Spleen (tissue), 11 donors: ENCODE measurements around the gene PHEX. TPM values are rescaled to one million over a fixed set of nuclear protein-coding genes. Genes with fewer than 3 reads are reported as not detected.

Experiments used
- DNase-seq: peaks from one replicate; pipeline ENCODE4 v3.0.0-alpha.2; 2020
- H3K27ac ChIP-seq, 8 donors: fragments of 200-600 bp; sonication (generic) in 7 of 8; 1 replicate in 4 of 8; 2 replicates in 4 of 8; pipeline versions ENCODE4 v1.5.0 to v1.8.0; 2016 to 2021; ENCODE audit warnings: inconsistent platforms in 4 of 8, mild to moderate bottlenecking in 4 of 8, moderate library complexity in 1 of 8
- H3K27me3 ChIP-seq, 7 donors: fragments of 200-600 bp; sonication (generic) in 6 of 7; replicated peaks in 1 of 7; 1 replicate in 4 of 7; 2 replicates in 3 of 7; pipeline versions ENCODE4 v1.5.0 to v1.8.0; 2016 to 2021; ENCODE audit warnings: inconsistent platforms in 3 of 7, mild to moderate bottlenecking in 1 of 7
- H3K36me3 ChIP-seq, 6 donors: fragments of 200-600 bp; sonication (generic) in 5 of 6; 1 replicate in 4 of 6; 2 replicates in 2 of 6; pipeline versions ENCODE4 v1.5.0 to v1.8.0; 2016 to 2021; ENCODE audit warnings: inconsistent platforms in 2 of 6
- H3K4me1 ChIP-seq, 6 donors: fragments of 200-600 bp; sonication (generic) in 5 of 6; 1 replicate in 3 of 6; 2 replicates in 3 of 6; pipeline versions ENCODE4 v1.5.0 to v1.8.0; 2016 to 2021; ENCODE audit warnings: inconsistent platforms in 3 of 6
- H3K4me3 ChIP-seq, 8 donors: fragments of 200-600 bp; sonication (generic) in 7 of 8; 1 replicate in 4 of 8; 2 replicates in 4 of 8; pipeline versions ENCODE4 v1.5.0 to v1.8.0; 2016 to 2021; ENCODE audit warnings: inconsistent platforms in 4 of 8, mild to moderate bottlenecking in 4 of 8, moderate library complexity in 2 of 8
- H3K9me3 ChIP-seq, 8 donors: fragments of 200-600 bp; sonication (generic) in 7 of 8; 1 replicate in 4 of 8; 2 replicates in 4 of 8; pipeline versions ENCODE4 v1.5.0 to v1.8.0; 2016 to 2021; ENCODE audit warnings: inconsistent platforms in 4 of 8
- POLR2A ChIP-seq, 3 donors: fragments of 450-650 bp; IDR thresholded peaks; one replicate each; pipeline ENCODE4 v1.5.1; 2017; ENCODE audit warnings: antibody characterized with exemption in 3 of 3, mild to moderate bottlenecking in 1 of 3
- POLR2AphosphoS5 ChIP-seq, 3 donors: sonication (generic); formaldehyde crosslinking; IDR thresholded peaks; one replicate each; pipeline ENCODE4 v1.5.1; 2017; ENCODE audit warnings: antibody characterized with exemption in 3 of 3
- WGBS, 5 donors: extraction: QIAGEN DNeasy Blood & Tissue Kit in 3 of 5; methylation state at CpG; one replicate each; pipeline versions ENCODE4 v1.1.5 to v1.1.7; 2013 to 2018; 5-methylcytosine and 5-hydroxymethylcytosine counted together
- intact Hi-C: fragments of 100-400 bp; cut with DNase I; formaldehyde crosslinking; loops from one replicate; pipeline ENCODE4 v1.15.0; 2023; ENCODE audit warnings: low total_unique reads
- polyA plus RNA-seq, 3 donors: library from polyadenylated mRNA; stranded (reverse); fragments of 200-250 nt; gene quantifications; one replicate each; pipeline ENCODE4 v1.2.1, GENCODE V29; 2013
- total RNA-seq, 7 donors: library from RNA; depleted of rRNA in 3 of 7; stranded (reverse); fragments of >200 nt in 3 of 7; fragmentation: NEBNext Ultra II Directional in 4 of 7; extraction: Animal tissue kit (Norgen Biotek cat#: 25700) in 4 of 7; gene quantifications; one replicate each; pipeline versions ENCODE4 v1.1.0 to v1.2.1, GENCODE V29; 2016 to 2021
- TF ChIP-seq, protein P1 (sequence below), 11 experiments: fragments of 200-600 bp in 7 of 11; fragments of 450-650 bp in 4 of 11; sonication (generic) in 4 of 11; IDR thresholded peaks in 8 of 11; conservative IDR thresholded peaks in 3 of 11; 1 replicate in 7 of 11; 2 replicates in 4 of 11; pipeline versions ENCODE4 v1.4.0 to v1.8.0; 2016 to 2021; ENCODE audit warnings: antibody characterized with exemption in 11 of 11, inconsistent platforms in 4 of 11, mild to moderate bottlenecking in 1 of 11
- donor health status: healthy with polysubstance abuse.
- donor health status: DM: no; HTN: no; CAD: no; lungs with moderate emphysema.
- donor health status: DM: no; HTN: no; CAD: no.
- donor health status: Bipolar disorder and iron deficiency.
- donor health status: healthy.
- donor health status: DM: no; HTN: no; CAD: no.
- donor health status: DM: yes; HTN: yes; CAD: no.

PHEX gene
- total and polyA plus RNA-seq, 10 donors: 0.13 to 1.5 (median 0.54) TPM

DNA sequence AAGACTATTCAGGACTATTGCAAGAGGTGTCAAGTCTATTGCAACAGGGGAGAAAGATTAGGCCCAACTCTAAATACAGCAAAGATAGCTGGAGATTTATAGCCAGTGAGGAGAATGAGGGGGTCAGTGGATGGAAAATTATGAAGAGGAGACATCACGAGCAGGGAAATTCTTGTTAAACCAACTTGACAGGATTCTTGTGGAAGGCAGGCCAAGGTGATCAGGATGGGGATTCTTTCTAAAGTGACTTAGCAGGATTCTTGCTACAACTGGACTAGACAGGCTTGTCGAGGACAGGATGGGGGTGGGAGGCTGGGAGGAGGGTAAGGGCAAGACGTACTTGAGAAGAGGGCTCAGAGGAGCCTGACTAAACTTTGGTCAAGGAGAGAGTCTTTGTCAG, 89.0 kb downstream of the PHEX start:
- no peak for DNase-seq
- TF ChIP-seq, protein P1, sequence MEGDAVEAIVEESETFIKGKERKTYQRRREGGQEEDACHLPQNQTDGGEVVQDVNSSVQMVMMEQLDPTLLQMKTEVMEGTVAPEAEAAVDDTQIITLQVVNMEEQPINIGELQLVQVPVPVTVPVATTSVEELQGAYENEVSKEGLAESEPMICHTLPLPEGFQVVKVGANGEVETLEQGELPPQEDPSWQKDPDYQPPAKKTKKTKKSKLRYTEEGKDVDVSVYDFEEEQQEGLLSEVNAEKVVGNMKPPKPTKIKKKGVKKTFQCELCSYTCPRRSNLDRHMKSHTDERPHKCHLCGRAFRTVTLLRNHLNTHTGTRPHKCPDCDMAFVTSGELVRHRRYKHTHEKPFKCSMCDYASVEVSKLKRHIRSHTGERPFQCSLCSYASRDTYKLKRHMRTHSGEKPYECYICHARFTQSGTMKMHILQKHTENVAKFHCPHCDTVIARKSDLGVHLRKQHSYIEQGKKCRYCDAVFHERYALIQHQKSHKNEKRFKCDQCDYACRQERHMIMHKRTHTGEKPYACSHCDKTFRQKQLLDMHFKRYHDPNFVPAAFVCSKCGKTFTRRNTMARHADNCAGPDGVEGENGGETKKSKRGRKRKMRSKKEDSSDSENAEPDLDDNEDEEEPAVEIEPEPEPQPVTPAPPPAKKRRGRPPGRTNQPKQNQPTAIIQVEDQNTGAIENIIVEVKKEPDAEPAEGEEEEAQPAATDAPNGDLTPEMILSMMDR (IDR thresholded peaks at IDR 0.05 in 8 of 11, conservative IDR thresholded peaks at IDR 0.05 in 3 of 11): no peak
- TF ChIP-seq POLR2AphosphoS5 (IDR thresholded peaks at IDR 0.05): no peak
- TF ChIP-seq POLR2A (IDR thresholded peaks at IDR 0.05): no peak
- H3K4me3 ChIP-seq: no peak overlapping the region
- H3K27ac ChIP-seq: no peak overlapping the region
- H3K9me3 ChIP-seq: no peaks in the 10 kb centered on the region
- peaks cover 0 to 3% (median 0%) of the 10 kb centered on the region in 7 donors for H3K27me3 ChIP-seq
- intact Hi-C loops: no loop called here
- 62 to 90% (median 88%) methylated on average over 3 of the region's 3 CpGs for WGBS, 5 donors
- H3K36me3 ChIP-seq: no peaks in the 10 kb centered on the region
- no peaks in the 10 kb centered on the region for H3K4me1 ChIP-seq

GRCh38 chrX:22122510-22122909, 90.4 kb downstream of the PHEX start:
- H3K27ac ChIP-seq: no peak overlapping the region
- H3K4me3 ChIP-seq: no peak overlapping the region
- intact Hi-C loops: no loop called here
- H3K27me3 ChIP-seq: peaks cover 0 to 3% (median 0%) of the 10 kb centered on the region in 7 donors
- DNase-seq: no peak
- H3K9me3 ChIP-seq: no peaks in the 10 kb centered on the region
- TF ChIP-seq POLR2A (IDR thresholded peaks at IDR 0.05) (no peak), POLR2AphosphoS5 (IDR thresholded peaks at IDR 0.05) (no peak)
- TF ChIP-seq, protein P1 (IDR thresholded peaks at IDR 0.05 in 8 of 11, conservative IDR thresholded peaks at IDR 0.05 in 3 of 11): no peak
- no peaks in the 10 kb centered on the region for H3K36me3 ChIP-seq
- no peaks in the 10 kb centered on the region for H3K4me1 ChIP-seq
- 79 to 93% (median 86%) methylated on average over 2 of the region's 2 CpGs; no CpG with 5 or more reads in 1 of the 5 donors for WGBS, 5 donors

DNA sequence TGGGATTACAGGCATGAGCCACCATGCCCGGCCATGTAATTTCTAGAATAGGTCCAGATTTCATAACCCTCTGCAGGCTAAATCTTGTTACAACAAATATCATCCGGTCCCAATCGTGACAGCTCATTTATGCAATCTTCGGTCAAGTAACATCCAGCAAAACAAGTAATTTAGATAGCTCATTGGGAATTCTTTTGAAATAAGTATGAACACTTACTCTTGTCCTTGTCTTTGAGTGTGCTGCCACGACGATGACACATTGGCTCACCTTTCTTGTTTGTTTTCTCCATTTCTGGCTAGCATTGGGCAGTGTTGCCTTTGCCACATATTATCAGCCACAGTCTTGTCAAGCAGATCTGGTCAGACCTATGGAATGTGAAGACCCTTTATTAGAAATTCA, 92.0 kb downstream of the PHEX start:
- Histone ChIP-seq H3K27me3 (peaks cover 0 to 9% (median 0%) of the 10 kb centered on the region in 7 donors), H3K27ac (no peak overlapping the region), H3K36me3 (no peaks in the 10 kb centered on the region), H3K9me3 (no peaks in the 10 kb centered on the region), H3K4me3 (no peak overlapping the region), H3K4me1 (no peaks in the 10 kb centered on the region)
- intact Hi-C loops: no loop called here
- 86 to 98% (median 91%) methylated on average over 6 of the region's 6 CpGs for WGBS, 5 donors
- TF ChIP-seq POLR2A (IDR thresholded peaks at IDR 0.05) (no peak), POLR2AphosphoS5 (IDR thresholded peaks at IDR 0.05) (no peak)
- TF ChIP-seq, protein P1 (IDR thresholded peaks at IDR 0.05 in 8 of 11, conservative IDR thresholded peaks at IDR 0.05 in 3 of 11): no peak
- DNase-seq: no peak

DNA sequence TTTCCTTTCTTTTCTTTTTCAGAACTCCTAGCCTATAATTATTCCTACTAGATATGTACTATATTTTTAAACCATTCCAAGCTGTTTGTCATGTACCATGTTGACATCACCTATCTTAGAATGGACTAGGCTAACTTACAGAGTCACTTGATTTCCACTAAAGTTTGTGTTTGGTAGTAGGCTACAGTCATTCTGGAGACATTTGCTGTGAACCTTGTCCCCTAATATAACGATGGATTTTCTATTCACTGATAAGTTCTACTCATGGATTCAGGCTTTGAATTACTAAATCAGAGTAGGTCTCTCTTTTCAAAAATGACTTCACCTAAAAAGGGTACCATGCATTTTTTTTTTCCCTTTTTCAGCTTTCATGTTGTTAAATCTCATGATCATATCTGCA, 93.4 kb downstream of the PHEX start:
- Histone ChIP-seq H3K27me3 (peaks cover 0 to 9% (median 0%) of the 10 kb centered on the region in 7 donors), H3K27ac (no peak overlapping the region), H3K4me3 (no peak overlapping the region), H3K36me3 (no peaks in the 10 kb centered on the region), H3K9me3 (no peaks in the 10 kb centered on the region), H3K4me1 (no peaks in the 10 kb centered on the region)
- TF ChIP-seq, protein P1 (IDR thresholded peaks at IDR 0.05 in 8 of 11, conservative IDR thresholded peaks at IDR 0.05 in 3 of 11): no peak
- no peak for TF ChIP-seq POLR2AphosphoS5 (IDR thresholded peaks at IDR 0.05)
- no peak for TF ChIP-seq POLR2A (IDR thresholded peaks at IDR 0.05)
- 50 to 96% (median 76%) methylated on average over 1 of the region's 1 CpG for WGBS, 5 donors
- DNase-seq: no peak
- intact Hi-C loops: no loop called here
